Liver (tissue), 3 donors: ENCODE data around the gene COL21A1.

Source experiments
- FOXA1 ChIP-seq: IDR thresholded peaks from 2 replicates; pipeline ENCODE4 v1.6.1; 2016; ENCODE audit warnings: antibody characterized with exemption
- GABPA ChIP-seq, 2 donors: IDR thresholded peaks in 1 of 2; conservative IDR thresholded peaks in 1 of 2; 2 replicates each; pipeline ENCODE4 v1.6.1; 2016; ENCODE audit warnings: antibody characterized with exemption in 2 of 2, mild to moderate bottlenecking in 1 of 2, moderate library complexity in 1 of 2
- JUND ChIP-seq, 2 donors: IDR thresholded peaks; 2 replicates each; pipeline ENCODE4 v1.6.1; 2016; ENCODE audit warnings: antibody characterized with exemption in 2 of 2
- RAD21 ChIP-seq, 2 donors: IDR thresholded peaks; 2 replicates each; pipeline ENCODE4 v1.6.1; 2016; ENCODE audit warnings: antibody characterized with exemption in 2 of 2, mild to moderate bottlenecking in 2 of 2
- TF ChIP-seq, protein P1 (sequence below): fragments of 150-350 bp; IDR thresholded peaks from 2 replicates; pipeline ENCODE4 v1.5.1; 2017; ENCODE audit warnings: improper control_type of control experiment, low read depth, low read length; ENCODE audit not compliant: missing input control
- TF ChIP-seq, protein P2 (sequence below): IDR thresholded peaks from 2 replicates; pipeline ENCODE4 v1.6.1; 2016; ENCODE audit warnings: antibody characterized with exemption
- TF ChIP-seq, protein P3 (sequence below): IDR thresholded peaks from 2 replicates; pipeline ENCODE4 v1.6.1; 2016; ENCODE audit warnings: antibody characterized with exemption
- donor health status: healthy.
- donor health status: healthy.

DNA sequence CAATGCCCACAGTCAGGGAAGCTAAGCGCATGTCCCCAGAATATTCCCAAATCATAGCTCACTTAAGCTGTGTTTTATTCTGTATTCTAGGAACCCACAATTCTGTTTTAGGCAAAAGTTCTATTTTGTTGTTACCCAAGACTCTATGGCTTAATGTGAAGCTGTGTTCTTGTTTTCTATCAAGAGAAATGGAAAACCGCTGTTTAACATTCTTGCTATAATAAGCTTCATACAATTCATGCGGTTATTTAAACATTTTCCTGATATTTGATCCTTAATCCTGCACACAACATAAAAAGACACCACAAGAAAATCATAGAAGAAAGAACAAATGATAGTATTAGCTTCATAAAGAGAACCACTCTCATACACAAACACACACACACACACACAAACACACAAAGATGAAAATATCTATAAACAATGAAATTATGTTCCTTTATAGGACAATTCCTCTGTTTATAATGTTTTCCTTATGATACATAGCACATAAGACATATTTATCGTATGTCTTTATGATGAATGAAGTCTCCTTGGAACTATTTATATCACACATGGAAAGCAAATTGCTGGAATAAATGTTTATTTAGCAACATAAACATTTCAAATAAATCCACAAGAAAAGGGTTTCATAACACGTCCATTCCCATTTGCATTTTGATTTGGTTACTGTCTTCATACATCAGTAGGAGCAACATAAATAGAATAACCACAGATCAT, 16.4 kb upstream of the COL21A1 start:
- TF ChIP-seq RAD21 (IDR thresholded peaks at IDR 0.05) (no peak), JUND (IDR thresholded peaks at IDR 0.05) (no peak), FOXA1 (no peak), GABPA (IDR thresholded peaks at IDR 0.05 in 1 of 2, conservative IDR thresholded peaks at IDR 0.05 in 1 of 2) (no peak)
- TF ChIP-seq, protein P1, sequence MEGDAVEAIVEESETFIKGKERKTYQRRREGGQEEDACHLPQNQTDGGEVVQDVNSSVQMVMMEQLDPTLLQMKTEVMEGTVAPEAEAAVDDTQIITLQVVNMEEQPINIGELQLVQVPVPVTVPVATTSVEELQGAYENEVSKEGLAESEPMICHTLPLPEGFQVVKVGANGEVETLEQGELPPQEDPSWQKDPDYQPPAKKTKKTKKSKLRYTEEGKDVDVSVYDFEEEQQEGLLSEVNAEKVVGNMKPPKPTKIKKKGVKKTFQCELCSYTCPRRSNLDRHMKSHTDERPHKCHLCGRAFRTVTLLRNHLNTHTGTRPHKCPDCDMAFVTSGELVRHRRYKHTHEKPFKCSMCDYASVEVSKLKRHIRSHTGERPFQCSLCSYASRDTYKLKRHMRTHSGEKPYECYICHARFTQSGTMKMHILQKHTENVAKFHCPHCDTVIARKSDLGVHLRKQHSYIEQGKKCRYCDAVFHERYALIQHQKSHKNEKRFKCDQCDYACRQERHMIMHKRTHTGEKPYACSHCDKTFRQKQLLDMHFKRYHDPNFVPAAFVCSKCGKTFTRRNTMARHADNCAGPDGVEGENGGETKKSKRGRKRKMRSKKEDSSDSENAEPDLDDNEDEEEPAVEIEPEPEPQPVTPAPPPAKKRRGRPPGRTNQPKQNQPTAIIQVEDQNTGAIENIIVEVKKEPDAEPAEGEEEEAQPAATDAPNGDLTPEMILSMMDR: no peak
- TF ChIP-seq, protein P2, sequence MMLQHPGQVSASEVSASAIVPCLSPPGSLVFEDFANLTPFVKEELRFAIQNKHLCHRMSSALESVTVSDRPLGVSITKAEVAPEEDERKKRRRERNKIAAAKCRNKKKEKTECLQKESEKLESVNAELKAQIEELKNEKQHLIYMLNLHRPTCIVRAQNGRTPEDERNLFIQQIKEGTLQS: no peak
- TF ChIP-seq, protein P3, sequence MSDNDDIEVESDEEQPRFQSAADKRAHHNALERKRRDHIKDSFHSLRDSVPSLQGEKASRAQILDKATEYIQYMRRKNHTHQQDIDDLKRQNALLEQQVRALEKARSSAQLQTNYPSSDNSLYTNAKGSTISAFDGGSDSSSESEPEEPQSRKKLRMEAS: no peak
